Mucosa of rectum (tissue), 2 donors: ENCODE data around the gene MAB21L4.

Experiments used
- H3K27ac ChIP-seq, 2 donors: one replicate each; pipeline ENCODE4 v1.7.0; 2013; ENCODE audit warnings: inconsistent platforms in 2 of 2, low read depth in 2 of 2, low read length in 2 of 2
- H3K27me3 ChIP-seq, 2 donors: one replicate each; pipeline ENCODE4 v1.7.0; 2013; ENCODE audit warnings: low read length in 2 of 2; ENCODE audit not compliant: control insufficient read depth in 2 of 2, insufficient read depth in 2 of 2
- H3K36me3 ChIP-seq, 2 donors: one replicate each; pipeline ENCODE4 v1.7.0; 2013; ENCODE audit warnings: low read length in 2 of 2; ENCODE audit not compliant: control insufficient read depth in 2 of 2, insufficient read depth in 2 of 2
- H3K4me1 ChIP-seq, 2 donors: one replicate each; pipeline ENCODE4 v1.7.0; 2013; ENCODE audit warnings: low read length in 2 of 2, mild to moderate bottlenecking in 1 of 2; ENCODE audit not compliant: control insufficient read depth in 2 of 2, insufficient read depth in 2 of 2
- H3K4me3 ChIP-seq, 2 donors: one replicate each; pipeline ENCODE4 v1.7.0; 2013; ENCODE audit warnings: low read length in 2 of 2
- H3K9ac ChIP-seq, 2 donors: one replicate each; pipeline ENCODE4 v1.7.0; 2013; ENCODE audit warnings: low read length in 2 of 2, low read depth in 1 of 2, mild to moderate bottlenecking in 1 of 2
- H3K9me3 ChIP-seq, 2 donors: one replicate each; pipeline ENCODE4 v1.7.0; 2013; ENCODE audit warnings: low read length in 2 of 2; ENCODE audit not compliant: control insufficient read depth in 2 of 2
- donor health status: healthy.
- donor health status: Normal muscosa, but diverticular disease.

Gene MAB21L4

GRCh38 chr2:240876035-240876474, 19.9 kb downstream of the MAB21L4 start:
- H3K9ac ChIP-seq = no peak overlapping the region
- no peak overlapping the region for H3K4me3 ChIP-seq
- H3K27me3 ChIP-seq = no peaks in the 10 kb centered on the region
- H3K36me3 ChIP-seq = no peaks in the 10 kb centered on the region
- peaks cover 26 to 40% of the 10 kb centered on the region in 2 donors for H3K4me1 ChIP-seq
- H3K27ac ChIP-seq = peak overlapping the region; percentile 37 to 72
- H3K9me3 ChIP-seq = no peaks in the 10 kb centered on the region

DNA sequence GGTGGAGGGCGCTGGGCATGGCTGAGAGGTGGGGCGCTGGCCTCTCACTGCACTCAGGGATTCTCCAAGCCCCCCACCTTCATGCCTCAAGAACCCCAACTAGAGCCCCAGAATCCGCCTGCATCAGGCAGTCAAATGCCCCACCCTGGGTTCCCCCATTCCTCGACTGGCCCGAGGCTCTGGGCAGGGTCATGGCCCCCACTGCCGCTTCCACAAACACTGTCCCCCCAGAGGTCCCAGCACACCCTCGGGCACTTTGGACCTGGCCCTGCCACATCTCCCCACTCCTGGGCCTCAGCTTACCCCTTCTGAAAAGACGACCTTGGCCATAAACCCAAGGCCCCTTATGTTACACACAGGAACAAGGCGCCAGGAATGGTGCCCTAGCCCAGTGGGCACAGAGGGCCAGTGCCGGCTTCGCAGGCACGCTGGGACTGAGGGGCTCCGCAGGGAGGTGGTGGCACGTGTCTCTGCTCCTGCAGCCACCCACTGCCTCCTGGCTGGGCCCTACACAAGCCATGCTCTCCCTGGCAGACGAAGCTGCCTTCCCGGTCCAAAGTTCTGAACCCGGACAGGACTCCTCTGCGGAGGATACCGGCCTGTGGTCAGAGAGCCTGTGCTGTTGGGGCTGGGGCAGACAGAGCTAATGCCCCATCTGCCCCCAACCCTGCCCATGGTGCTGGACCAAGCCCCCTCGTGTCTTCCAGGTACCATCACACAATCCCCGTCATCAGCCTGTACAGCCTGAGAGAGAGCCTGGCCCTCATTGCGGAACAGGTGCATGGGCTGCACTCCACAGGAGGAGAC, 20.5 kb downstream of the MAB21L4 start:
- H3K9ac ChIP-seq = peak overlapping the region in 1 of 2 donors; percentile 60
- peak overlapping the region in 1 of 2 donors; percentile 37 for H3K27ac ChIP-seq
- no peak overlapping the region for H3K4me3 ChIP-seq
- H3K9me3 ChIP-seq = no peaks in the 10 kb centered on the region
- no peaks in the 10 kb centered on the region for H3K36me3 ChIP-seq
- peaks cover 26 to 40% of the 10 kb centered on the region in 2 donors for H3K4me1 ChIP-seq
- no peaks in the 10 kb centered on the region for H3K27me3 ChIP-seq

- H3K27ac ChIP-seq = peak overlapping the region; percentile 32 to 77
- H3K27me3 ChIP-seq = no peaks in the 10 kb centered on the region
- peak overlapping the region in 1 of 2 donors; percentile 60 for H3K9ac ChIP-seq
- H3K36me3 ChIP-seq = no peaks in the 10 kb centered on the region
- no peak overlapping the region for H3K4me3 ChIP-seq
- no peaks in the 10 kb centered on the region for H3K9me3 ChIP-seq
- peaks cover 26 to 40% of the 10 kb centered on the region in 2 donors for H3K4me1 ChIP-seq
Measured at GRCh38 chr2:240874715-240875227, 21.2 kb downstream of the MAB21L4 start.

DNA sequence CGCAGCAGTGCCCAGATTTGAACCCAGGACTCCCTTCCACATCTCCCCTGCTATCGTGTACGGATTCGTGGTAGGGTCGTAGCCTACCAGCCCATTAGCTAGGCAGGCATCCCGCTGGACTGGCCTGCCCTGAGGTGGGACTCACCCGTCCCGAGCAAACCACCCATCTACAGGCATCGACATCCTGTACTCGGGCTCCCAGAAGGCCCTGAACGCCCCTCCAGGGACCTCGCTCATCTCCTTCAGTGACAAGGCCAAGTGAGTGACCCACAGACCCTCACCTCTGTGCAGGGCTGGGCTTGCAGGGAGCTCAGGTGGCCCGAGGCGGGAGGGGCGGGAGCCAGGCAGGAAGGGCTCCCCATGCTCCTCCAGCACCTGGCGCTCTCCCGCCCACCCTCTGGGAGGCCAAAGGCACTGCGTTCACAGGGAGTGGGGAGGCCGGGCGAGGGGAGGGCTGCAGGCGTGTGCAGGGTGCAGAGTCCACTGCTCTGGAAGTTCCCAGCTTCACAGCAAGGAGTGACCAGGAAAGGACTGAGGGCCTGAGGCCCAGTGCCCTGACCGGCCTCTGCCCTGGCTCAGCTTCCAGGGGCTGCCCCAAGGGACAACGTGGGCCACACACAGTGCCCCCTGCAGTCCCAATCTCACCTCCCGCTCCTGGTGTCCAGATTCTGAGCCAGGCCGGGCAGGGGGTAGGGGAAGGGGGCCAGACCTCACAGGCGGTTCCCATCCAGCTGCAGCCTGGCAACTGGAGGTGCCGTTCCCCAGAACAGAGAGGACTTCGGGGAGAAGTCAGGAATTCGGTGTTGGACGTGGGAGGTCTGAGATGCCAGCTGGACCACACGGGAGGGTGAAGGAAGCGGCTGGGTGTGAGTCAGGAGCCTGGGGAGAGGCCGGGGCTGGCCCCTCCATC, 21.9 kb downstream of the MAB21L4 start:
- H3K9ac ChIP-seq = peak overlapping the region in 1 of 2 donors; percentile 60
- H3K27ac ChIP-seq = peak overlapping the region; percentile 32 to 77
- H3K4me1 ChIP-seq = peaks cover 26 to 40% of the 10 kb centered on the region in 2 donors
- H3K9me3 ChIP-seq = no peaks in the 10 kb centered on the region
- H3K36me3 ChIP-seq = no peaks in the 10 kb centered on the region
- no peaks in the 10 kb centered on the region for H3K27me3 ChIP-seq
- H3K4me3 ChIP-seq = peak overlapping the region in 1 of 2 donors; percentile 10

DNA sequence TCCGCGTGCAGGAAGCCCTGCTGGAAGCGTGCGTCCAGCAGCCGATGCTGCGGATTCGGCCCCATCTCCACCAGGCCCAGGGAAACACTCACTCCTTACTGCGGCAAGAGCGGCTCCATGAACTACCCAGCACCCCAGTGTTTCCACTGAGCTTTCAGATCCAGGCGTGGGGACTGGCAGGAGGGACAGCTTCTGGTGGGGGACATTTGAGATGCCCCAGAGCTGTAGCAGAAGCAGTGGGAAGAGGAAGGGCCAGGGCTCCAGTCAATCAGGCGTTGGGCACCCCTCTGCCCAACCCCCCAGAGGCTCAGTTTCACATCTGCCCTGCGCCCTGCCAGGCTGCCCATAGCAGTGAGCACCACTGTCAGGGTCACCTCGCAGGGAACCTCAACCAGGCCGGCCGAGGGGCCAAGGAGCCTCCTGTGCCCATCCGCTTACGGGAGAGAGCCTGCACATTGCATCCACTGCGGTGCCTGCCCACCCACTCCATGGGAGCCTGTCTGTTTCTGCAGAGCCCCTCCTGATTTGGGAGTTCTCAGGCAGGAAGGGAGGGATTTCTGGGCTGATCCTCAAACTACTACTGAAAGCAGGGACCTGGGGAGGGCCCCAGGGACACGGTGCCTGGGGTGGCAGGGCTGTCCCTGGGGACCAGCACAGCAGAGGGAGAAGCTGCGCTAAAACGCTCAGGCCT, 22.7 kb downstream of the MAB21L4 start:
- H3K36me3 ChIP-seq = no peaks in the 10 kb centered on the region
- H3K9ac ChIP-seq = no peak overlapping the region
- no peaks in the 10 kb centered on the region for H3K9me3 ChIP-seq
- peak overlapping the region in 1 of 2 donors; percentile 29 for H3K27ac ChIP-seq
- peaks cover 26 to 47% of the 10 kb centered on the region in 2 donors for H3K4me1 ChIP-seq
- no peaks in the 10 kb centered on the region for H3K27me3 ChIP-seq
- H3K4me3 ChIP-seq = no peak overlapping the region

- Histone ChIP-seq H3K36me3 (no peaks in the 10 kb centered on the region), H3K9ac (no peak overlapping the region), H3K9me3 (no peaks in the 10 kb centered on the region), H3K4me1 (peaks cover 26 to 53% of the 10 kb centered on the region in 2 donors), H3K4me3 (no peak overlapping the region), H3K27me3 (no peaks in the 10 kb centered on the region), H3K27ac (no peak overlapping the region)
Measured at GRCh38 chr2:240872317-240873097, 23.4 kb downstream of the MAB21L4 start.

GRCh38 chr2:240871071-240871958, 24.6 kb downstream of the MAB21L4 start:
- Histone ChIP-seq H3K36me3 (no peaks in the 10 kb centered on the region), H3K4me1 (peaks cover 18 to 43% of the 10 kb centered on the region in 2 donors), H3K27me3 (no peaks in the 10 kb centered on the region), H3K9ac (no peak overlapping the region), H3K9me3 (no peaks in the 10 kb centered on the region), H3K4me3 (no peak overlapping the region), H3K27ac (no peak overlapping the region)

DNA sequence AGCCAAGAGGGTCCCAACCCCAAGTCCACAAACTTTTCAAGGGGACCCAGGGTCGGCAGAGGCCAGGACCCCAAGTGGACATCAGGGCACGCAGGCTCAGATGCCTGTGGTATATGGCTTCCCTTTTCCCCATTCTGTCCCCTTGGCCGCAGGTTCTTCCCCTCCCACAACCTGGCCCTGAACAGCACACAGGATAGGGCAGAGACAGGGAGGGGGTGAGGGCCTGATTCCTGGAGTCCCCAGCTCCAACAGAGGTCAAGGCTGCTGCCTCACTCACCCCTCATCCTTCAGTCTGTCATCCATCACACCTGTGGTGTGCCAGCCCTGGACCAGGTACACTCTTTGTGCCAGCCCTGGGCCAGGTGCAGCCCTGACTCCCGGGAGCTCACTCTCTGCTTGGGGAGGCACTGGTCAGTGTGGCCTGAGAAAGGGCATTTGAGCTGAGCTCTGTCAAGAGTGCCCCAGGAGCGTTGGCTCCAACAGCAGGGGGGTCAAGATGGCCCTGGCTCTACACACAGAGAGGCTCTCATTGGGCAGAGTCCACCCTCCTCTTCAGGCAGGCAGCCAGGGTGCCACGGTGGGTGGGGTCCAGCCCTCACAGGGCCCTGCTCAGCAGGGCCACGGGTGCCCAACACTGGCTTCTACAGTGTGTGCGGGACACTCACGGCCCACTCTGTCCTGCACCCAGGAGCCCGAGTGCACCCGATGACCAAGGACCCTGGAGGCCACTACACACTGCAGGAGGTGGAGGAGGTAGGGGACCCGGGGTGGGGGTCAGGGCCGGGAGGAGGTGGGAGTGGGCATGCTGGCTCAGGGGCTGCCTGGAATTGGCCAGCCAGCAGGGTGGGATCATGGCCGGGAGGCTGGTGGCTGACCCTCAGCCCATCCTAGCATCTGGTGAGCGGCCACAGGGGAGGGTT, 25.7 kb downstream of the MAB21L4 start:
- no peaks in the 10 kb centered on the region for H3K36me3 ChIP-seq
- H3K4me1 ChIP-seq = peaks cover 9 to 32% of the 10 kb centered on the region in 2 donors
- no peaks in the 10 kb centered on the region for H3K9me3 ChIP-seq
- H3K27ac ChIP-seq = no peak overlapping the region
- H3K9ac ChIP-seq = no peak overlapping the region
- H3K27me3 ChIP-seq = no peaks in the 10 kb centered on the region
- H3K4me3 ChIP-seq = no peak overlapping the region
